Naive thymus-derived CD8-positive, alpha-beta T cell (primary cell): ENCODE results near the gene ZNF165. TPM values are rescaled to one million over a fixed set of nuclear protein-coding genes. Genes with fewer than 3 reads are reported as not detected.

Experiments
- polyA plus RNA-seq, 3 donors: library from polyadenylated mRNA; unstranded; fragments of 300-500 nt; fragmentation: Illumina TruSeq; gene quantifications; one replicate each; pipeline ENCODE4 v1.2.3, GENCODE V29; 2021
- total RNA-seq, 8 experiments: library from RNA in 2 of 8; stranded (reverse) in 2 of 8; gene quantifications; one replicate each; pipeline ENCODE4 v1.2.3 and lab custom pipeline; 2021 to 2026

Gene ZNF165
- total and polyA plus RNA-seq, 5 experiments from 2014 or later: 0.44 to 1.3 (median 0.90) TPM

Other genes starting within 250 kb of the ZNF165 start
- not detected for gene OR2B2, start 168.2 kb upstream of the ZNF165 start, total RNA-seq
- not detected for gene OR2B2, start 168.2 kb upstream of the ZNF165 start, polyA plus RNA-seq
- not detected for gene OR2B6, start 123.3 kb upstream of the ZNF165 start, total RNA-seq
- not detected for gene OR2B6, start 123.3 kb upstream of the ZNF165 start, polyA plus RNA-seq
- 10 to 100 TPM; 13.9 TPM for gene ZSCAN16, start 44.0 kb downstream of the ZNF165 start, total RNA-seq
- gene ZSCAN16, start 44.0 kb downstream of the ZNF165 start, polyA plus RNA-seq: 10 to 100 TPM in 2 of 3 donors, 1 to 10 TPM in 1; 6.0 to 13.2 (median 11.5) TPM
- 10 to 100 TPM; 41.2 to 45.0 TPM for gene ZKSCAN8, start 61.3 kb downstream of the ZNF165 start, total RNA-seq
- gene ZKSCAN8, start 61.3 kb downstream of the ZNF165 start, polyA plus RNA-seq: 1 to 10 TPM in 2 of 3 donors, under 1 TPM in 1; 0.19 to 2.6 (median 1.1) TPM
- gene ZSCAN9, start 144.7 kb downstream of the ZNF165 start, total RNA-seq: 1 to 10 TPM; 3.4 to 4.8 TPM
- 1 to 10 TPM in 2 of 3 donors, under 1 TPM in 1; 0.86 to 2.6 (median 1.1) TPM for gene ZSCAN9, start 144.7 kb downstream of the ZNF165 start, polyA plus RNA-seq
- gene ZKSCAN4, start 171.7 kb downstream of the ZNF165 start, total RNA-seq: 10 to 100 TPM; 10.5 to 11.4 TPM
- gene ZKSCAN4, start 171.7 kb downstream of the ZNF165 start, polyA plus RNA-seq: 1 to 10 TPM; 3.4 to 7.1 (median 4.1) TPM
- 1 to 10 TPM; 1.2 to 1.7 TPM for gene NKAPL, start 178.7 kb downstream of the ZNF165 start, total RNA-seq
- gene NKAPL, start 178.7 kb downstream of the ZNF165 start, polyA plus RNA-seq: under 1 TPM in 1 of 3 donors, not detected in 2; 0.26 TPM
- 10 to 100 TPM; 22.0 to 26.8 TPM for gene ZSCAN26, start 186.6 kb downstream of the ZNF165 start, total RNA-seq
- 10 to 100 TPM; 14.3 to 16.1 (median 14.7) TPM for gene ZSCAN26, start 186.6 kb downstream of the ZNF165 start, polyA plus RNA-seq
- 1 to 10 TPM; 2.4 to 2.5 TPM for gene PGBD1, start 201.0 kb downstream of the ZNF165 start, total RNA-seq
- gene PGBD1, start 201.0 kb downstream of the ZNF165 start, polyA plus RNA-seq: 1 to 10 TPM in 1 of 3 donors, under 1 TPM in 2; 0.45 to 1.2 (median 0.87) TPM